OCI-LY1 (cell line): ENCODE measurements around the gene TFF3.

Experiments
- H2AFZ ChIP-seq: fragments of 200-600 bp; sonication (generic), shearing (Covaris generic); 2 replicates; pipeline ENCODE4 v1.6.0; 2014; ENCODE audit warnings: antibody characterized with exemption, mild to moderate bottlenecking, low read length
- H3F3A ChIP-seq: fragments of 200-600 bp; sonication (generic), shearing (Covaris generic); 2 replicates; pipeline ENCODE4 v1.6.0; 2014; ENCODE audit warnings: mild to moderate bottlenecking, antibody characterized with exemption, low read length, moderate library complexity; ENCODE audit not compliant: insufficient read depth
- H3K27ac ChIP-seq: fragments of 200-600 bp; sonication (generic); 2 replicates; pipeline ENCODE4 v1.5.1; 2014; ENCODE audit warnings: low read length, mixed run types, mild to moderate bottlenecking, low read depth; ENCODE audit not compliant: poor library complexity, severe bottlenecking
- H3K27me3 ChIP-seq: fragments of 200-600 bp; sonication (generic); 2 replicates; pipeline ENCODE4 v1.6.0; 2014; ENCODE audit warnings: antibody characterized with exemption, mild to moderate bottlenecking, low read length, moderate library complexity; ENCODE audit not compliant: insufficient read depth
- H3K36me3 ChIP-seq: fragments of 200-600 bp; sonication (generic); 2 replicates; pipeline ENCODE4 v1.6.1; 2014; ENCODE audit warnings: mild to moderate bottlenecking, antibody characterized with exemption, low read length, moderate library complexity, mixed read lengths; ENCODE audit not compliant: insufficient read depth
- H3K4me1 ChIP-seq: fragments of 200-600 bp; sonication (generic); 2 replicates; pipeline ENCODE4 v1.5.1; 2014; ENCODE audit warnings: mild to moderate bottlenecking, low read length, moderate library complexity; ENCODE audit not compliant: insufficient read depth, severe bottlenecking
- H3K4me2 ChIP-seq: fragments of 200-600 bp; sonication (generic), shearing (Covaris generic); 2 replicates; pipeline ENCODE4 v1.6.1; 2014; ENCODE audit warnings: low read length
- H3K4me3 ChIP-seq: fragments of 200-600 bp; sonication (generic); 2 replicates; pipeline ENCODE4 v1.5.1; 2014; ENCODE audit warnings: low read length, low read depth, mild to moderate bottlenecking, mixed read lengths; ENCODE audit not compliant: poor library complexity, severe bottlenecking
- H3K79me2 ChIP-seq: fragments of 200-600 bp; shearing (Covaris generic); 2 replicates; pipeline ENCODE4 v1.6.1; 2016; ENCODE audit warnings: mixed run types, low read length, mixed read lengths; ENCODE audit not compliant: insufficient read depth
- H3K9ac ChIP-seq: fragments of 200-600 bp; sonication (generic), shearing (Covaris generic); 2 replicates; pipeline ENCODE4 v1.6.1; 2014; ENCODE audit warnings: mild to moderate bottlenecking, low read length, mixed read lengths
- H3K9me2 ChIP-seq: fragments of 200-600 bp; sonication (generic), shearing (Covaris generic); 2 replicates; pipeline ENCODE4 v1.6.1; 2014; ENCODE audit warnings: low read depth, mild to moderate bottlenecking, low read length, mixed read lengths
- H3K9me3 ChIP-seq: fragments of 200-600 bp; shearing (Covaris generic); 2 replicates; pipeline ENCODE4 v1.6.1; 2014; ENCODE audit warnings: low read length, mixed read lengths
- H4K20me1 ChIP-seq: fragments of 200-600 bp; sonication (generic), shearing (Covaris generic); 2 replicates; pipeline ENCODE4 v1.6.0; 2016; ENCODE audit warnings: mild to moderate bottlenecking, low read length; ENCODE audit not compliant: insufficient read depth
- CTCF ChIP-seq: fragments of 200-600 bp; sonication (generic), shearing (Covaris generic); IDR thresholded peaks from 2 replicates; pipeline ENCODE4 v1.5.1; 2017; ENCODE audit warnings: mild to moderate bottlenecking, antibody characterized with exemption, low read length, moderate library complexity, mixed read lengths
- EZH2 ChIP-seq: fragments of 200-600 bp; sonication (generic), shearing (Covaris generic); IDR thresholded peaks from 2 replicates; pipeline ENCODE4 v1.8.0; 2017; ENCODE audit warnings: borderline replicate concordance, mixed run types, mild to moderate bottlenecking, antibody characterized with exemption, low read length, moderate library complexity, mixed read lengths

The TFF3 gene

GRCh38 chr21:42297377-42297776 is 17.8 kb downstream of the TFF3 start:
- no peak overlapping the region for H3K4me2 ChIP-seq
- no peak overlapping the region for H2AFZ ChIP-seq
- no peaks in the 10 kb centered on the region for H3K79me2 ChIP-seq
- no peaks in the 10 kb centered on the region for H3F3A ChIP-seq
- no peak overlapping the region for H3K4me3 ChIP-seq
- H3K9me2 ChIP-seq = no peaks in the 10 kb centered on the region
- H3K27me3 ChIP-seq = peaks cover 6% of the 10 kb centered on the region; the same call in 1 of the 2 replicates
- H3K9ac ChIP-seq = no peak overlapping the region
- H3K9me3 ChIP-seq = no peaks in the 10 kb centered on the region
- no peaks in the 10 kb centered on the region for H4K20me1 ChIP-seq
- no peak overlapping the region for H3K27ac ChIP-seq
- no peak for TF ChIP-seq CTCF
- TF ChIP-seq EZH2 = no peak
- H3K36me3 ChIP-seq = no peaks in the 10 kb centered on the region
- no peaks in the 10 kb centered on the region for H3K4me1 ChIP-seq

- no peaks in the 10 kb centered on the region for H3K36me3 ChIP-seq
- TF ChIP-seq CTCF (no peak), EZH2 (no peak)
Observed at GRCh38 chr21:42296501-42296900, 18.7 kb downstream of the TFF3 start.

GRCh38 chr21:42295845-42296244 is 19.4 kb downstream of the TFF3 start:
- H3K9me2 ChIP-seq = no peaks in the 10 kb centered on the region
- H3K4me3 ChIP-seq = no peak overlapping the region
- H3F3A ChIP-seq = no peaks in the 10 kb centered on the region
- H2AFZ ChIP-seq = no peak overlapping the region
- no peaks in the 10 kb centered on the region for H4K20me1 ChIP-seq
- no peaks in the 10 kb centered on the region for H3K36me3 ChIP-seq
- no peak overlapping the region for H3K4me2 ChIP-seq
- H3K79me2 ChIP-seq = no peaks in the 10 kb centered on the region
- H3K27me3 ChIP-seq = peaks cover 3% of the 10 kb centered on the region; the same call in 1 of the 2 replicates
- TF ChIP-seq CTCF = no peak
- no peak for TF ChIP-seq EZH2
- H3K9ac ChIP-seq = no peak overlapping the region
- H3K9me3 ChIP-seq = no peaks in the 10 kb centered on the region
- H3K4me1 ChIP-seq = no peaks in the 10 kb centered on the region
- H3K27ac ChIP-seq = no peak overlapping the region

More at GRCh38 chr21:42296501-42296900, 18.7 kb downstream of the TFF3 start:
- H3K9me3 ChIP-seq = no peaks in the 10 kb centered on the region
- H3K9ac ChIP-seq = no peak overlapping the region
- H2AFZ ChIP-seq = no peak overlapping the region
- no peaks in the 10 kb centered on the region for H3K79me2 ChIP-seq
- no peaks in the 10 kb centered on the region for H3K4me1 ChIP-seq
- H4K20me1 ChIP-seq = no peaks in the 10 kb centered on the region
- H3K27ac ChIP-seq = no peak overlapping the region
- H3K4me3 ChIP-seq = no peak overlapping the region
- peaks cover 3% of the 10 kb centered on the region; the same call in 1 of the 2 replicates for H3K27me3 ChIP-seq
- no peaks in the 10 kb centered on the region for H3K9me2 ChIP-seq
- H3F3A ChIP-seq = no peaks in the 10 kb centered on the region
- no peak overlapping the region for H3K4me2 ChIP-seq
